Measurements from ENCODE around the gene HOXB3.
A peak's percentile ranks its signal among the peaks of the same experiment; 100 is the strongest.

Gene HOXB3

GRCh38 chr17:48553826-48554225 lies 36.2 kb downstream of the HOXB3 start:
- DNase-seq = no peak

- no peak for DNase-seq
Measured at GRCh38 chr17:48553190-48553547, 36.9 kb downstream of the HOXB3 start.

GRCh38 chr17:48552466-48553189 lies 37.4 kb downstream of the HOXB3 start:
- no peak for DNase-seq

GRCh38 chr17:48551596-48552465 lies 38.2 kb downstream of the HOXB3 start:
- DNase-seq = no peak

GRCh38 chr17:48551214-48551555 lies 38.9 kb downstream of the HOXB3 start:
- DNase-seq = no peak

GRCh38 chr17:48550502-48551213 lies 39.4 kb downstream of the HOXB3 start:
- DNase-seq = no peak

- no peak for DNase-seq
Measured at GRCh38 chr17:48549914-48550501, 40.0 kb downstream of the HOXB3 start.

GRCh38 chr17:48549281-48549630 lies 40.8 kb downstream of the HOXB3 start:
- DNase-seq = no peak

- no peak for DNase-seq
Measured at GRCh38 chr17:48548523-48549280, 41.3 kb downstream of the HOXB3 start.

GRCh38 chr17:48547808-48548522 lies 42.1 kb downstream of the HOXB3 start:
- DNase-seq = no peak

GRCh38 chr17:48546924-48547807 lies 42.9 kb downstream of the HOXB3 start:
- DNase-seq = peak; percentile 63

GRCh38 chr17:48546137-48546923 lies 43.7 kb downstream of the HOXB3 start:
- DNase-seq = peak; percentile 63

GRCh38 chr17:48545539-48545938 lies 44.5 kb downstream of the HOXB3 start:
- DNase-seq = no peak

GRCh38 chr17:48545022-48545375 lies 45.0 kb downstream of the HOXB3 start, which contains the start of gene HOXB2:
Gene HOXB2 (minus strand): TSS chr17:48545109. CDS start chr17:48544911, 198 bp downstream.
- peak; percentile 26 for DNase-seq

- DNase-seq = peak; percentile 52
Measured at GRCh38 chr17:48544349-48545021, 45.6 kb downstream of the HOXB3 start.

- DNase-seq = no peak
Measured at GRCh38 chr17:48543854-48544348, 46.1 kb downstream of the HOXB3 start.

GRCh38 chr17:48543107-48543853 lies 46.8 kb downstream of the HOXB3 start:
- peak; percentile 10 for DNase-seq

GRCh38 chr17:48542698-48543106 lies 47.3 kb downstream of the HOXB3 start:
- no peak for DNase-seq
